GM19463 (cell line): ENCODE measurements around the gene PXN.
"Not testable (repeated sequence)": the region's sequence is repeated elsewhere in the genome, so short reads cannot be mapped to it uniquely, and the experiment has no call there.

Experiments
- ATAC-seq: cut with Tn5 transposase; IDR thresholded peaks from one replicate; pipeline ENCODE4 v1.9.1; 2021; ENCODE audit warnings: mild to moderate bottlenecking, moderate library complexity; ENCODE audit not compliant: unreplicated experiment

The PXN gene

GRCh38 chr12:120262852-120263747 lies 2.4 kb downstream of the PXN start:
- no peak for ATAC-seq

- ATAC-seq: no peak
Observed at GRCh38 chr12:120261951-120262851, 3.3 kb downstream of the PXN start.

- ATAC-seq: no peak
Observed at GRCh38 chr12:120260607-120261006, 4.9 kb downstream of the PXN start.

GRCh38 chr12:120259418-120260202 lies 5.9 kb downstream of the PXN start:
- no peak for ATAC-seq

- ATAC-seq: no peak
Observed at GRCh38 chr12:120258323-120258896, 7.1 kb downstream of the PXN start.

- ATAC-seq: no peak
Observed at GRCh38 chr12:120257041-120257821, 8.3 kb downstream of the PXN start.

GRCh38 chr12:120254809-120255208 lies 10.7 kb downstream of the PXN start:
- ATAC-seq: no peak

GRCh38 chr12:120253313-120253712 lies 12.2 kb downstream of the PXN start:
- ATAC-seq: not testable (repeated sequence)

- no peak for ATAC-seq
Observed at GRCh38 chr12:120252071-120252906, 13.2 kb downstream of the PXN start.

GRCh38 chr12:120251364-120252070 lies 14.0 kb downstream of the PXN start:
- not testable (repeated sequence) for ATAC-seq

- ATAC-seq: no peak
Observed at GRCh38 chr12:120249875-120250795, 15.4 kb downstream of the PXN start.

GRCh38 chr12:120249266-120249874 lies 16.2 kb downstream of the PXN start:
- no peak for ATAC-seq

GRCh38 chr12:120247621-120248030 lies 17.9 kb downstream of the PXN start:
- ATAC-seq: no peak

GRCh38 chr12:120247183-120247582 lies 18.3 kb downstream of the PXN start:
- ATAC-seq: no peak

- ATAC-seq: not testable (repeated sequence)
Observed at GRCh38 chr12:120246705-120247104, 18.8 kb downstream of the PXN start.

- no peak for ATAC-seq
Observed at GRCh38 chr12:120242971-120243699, 22.4 kb downstream of the PXN start.
